ENCODE results near the gene RAPGEF5.

Gene RAPGEF5

DNA sequence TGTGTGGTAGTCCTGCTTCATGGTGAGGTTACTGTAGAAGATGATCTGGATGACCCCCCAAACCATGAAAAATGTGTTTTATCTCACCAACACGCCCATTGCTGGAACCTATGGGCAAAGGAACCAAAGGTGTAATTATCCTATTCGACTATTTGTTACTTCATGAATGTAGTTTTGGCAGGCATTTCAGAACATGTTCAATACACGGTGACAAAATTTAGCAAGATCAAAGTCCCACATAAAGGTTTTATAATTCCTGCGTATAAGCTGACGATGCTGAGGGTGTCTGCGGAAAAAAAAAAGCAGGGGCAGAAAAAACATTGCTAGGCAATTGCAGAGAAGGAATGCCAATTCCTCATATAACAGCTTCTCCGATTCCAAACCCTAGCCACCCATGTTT is 13.3 kb downstream of the RAPGEF5 start:
- TF ChIP-seq CTCF (conservative IDR thresholded peaks at IDR 0.05; ENCODE audit: control insufficient read depth, insufficient read depth, low read depth, low read length): no peak
- no peak for DNase-seq (ENCODE audit: low read depth)

DNA sequence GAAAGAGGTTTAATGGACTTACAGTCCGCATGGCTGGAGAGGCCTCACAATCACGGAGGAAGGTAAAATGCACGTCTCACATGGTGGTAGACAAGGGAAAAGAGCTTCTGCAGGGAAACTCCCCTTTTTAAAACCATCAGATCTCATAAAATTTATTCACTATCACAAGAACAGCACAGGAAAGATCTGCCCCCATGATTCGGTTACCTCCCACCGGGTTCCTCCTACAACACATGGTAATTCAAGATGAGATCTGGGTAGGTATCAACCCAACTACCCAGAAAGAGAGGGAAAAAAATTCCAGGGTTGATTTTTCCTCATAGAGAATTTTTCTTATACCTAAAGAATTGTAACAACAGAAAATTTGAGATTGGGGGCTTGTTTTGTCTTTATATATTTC is 13.9 kb downstream of the RAPGEF5 start:
- no peak overlapping the region for H3K4me3 ChIP-seq (ENCODE audit: control insufficient read depth, low read depth, low read length)
- TF ChIP-seq CTCF (conservative IDR thresholded peaks at IDR 0.05; ENCODE audit: control insufficient read depth, insufficient read depth, low read depth, low read length): no peak
- DNase-seq (ENCODE audit: low read depth): no peak

More for the DNA sequence above, 13.3 kb downstream of the RAPGEF5 start:
- H3K4me3 ChIP-seq (ENCODE audit: control insufficient read depth, low read depth, low read length): no peak overlapping the region

GRCh38 chr7:22339725-22340390 is 17.1 kb downstream of the RAPGEF5 start:
- DNase-seq (ENCODE audit: low read depth): no peak
- no peak for TF ChIP-seq CTCF (conservative IDR thresholded peaks at IDR 0.05; ENCODE audit: control insufficient read depth, insufficient read depth, low read depth, low read length)
- no peak overlapping the region for H3K4me3 ChIP-seq (ENCODE audit: control insufficient read depth, low read depth, low read length)

- no peak for TF ChIP-seq CTCF (conservative IDR thresholded peaks at IDR 0.05; ENCODE audit: control insufficient read depth, insufficient read depth, low read depth, low read length)
- DNase-seq (ENCODE audit: low read depth): no peak
- H3K4me3 ChIP-seq (ENCODE audit: control insufficient read depth, low read depth, low read length): no peak overlapping the region
Observed at GRCh38 chr7:22338877-22339276, 18.1 kb downstream of the RAPGEF5 start.

- no peak overlapping the region for H3K4me3 ChIP-seq (ENCODE audit: control insufficient read depth, low read depth, low read length)
- DNase-seq (ENCODE audit: low read depth): no peak
Observed at GRCh38 chr7:22338411-22338810, 18.5 kb downstream of the RAPGEF5 start.

DNA sequence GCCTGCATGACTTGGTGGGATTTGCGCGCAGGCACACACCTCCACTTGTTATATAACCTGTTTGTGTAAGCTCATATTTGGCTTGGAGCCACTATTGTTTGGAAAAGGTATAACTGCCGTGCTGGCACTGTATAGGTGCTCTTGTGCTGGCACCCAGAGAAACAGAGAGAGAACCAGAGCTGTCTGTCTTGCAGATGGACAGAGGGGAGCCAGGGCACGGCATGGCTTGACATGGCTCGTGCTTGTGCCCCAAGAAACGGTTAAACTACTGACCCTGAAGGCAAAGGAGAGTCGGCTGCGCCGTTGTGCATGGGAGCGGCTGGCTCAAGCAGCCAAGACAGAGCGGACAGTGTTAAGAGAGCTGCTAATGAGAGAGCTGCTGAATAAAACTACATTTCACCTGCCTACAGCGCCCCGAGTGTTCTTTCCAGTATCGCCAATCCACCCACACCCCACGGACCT is 23.2 kb downstream of the RAPGEF5 start:
- no peak for TF ChIP-seq CTCF (conservative IDR thresholded peaks at IDR 0.05; ENCODE audit: control insufficient read depth, insufficient read depth, low read depth, low read length)
- H3K4me3 ChIP-seq (ENCODE audit: control insufficient read depth, low read depth, low read length): no peak overlapping the region
- no peak for DNase-seq (ENCODE audit: low read depth)

More at GRCh38 chr7:22338411-22338810, 18.5 kb downstream of the RAPGEF5 start:
- TF ChIP-seq CTCF (conservative IDR thresholded peaks at IDR 0.05; ENCODE audit: control insufficient read depth, insufficient read depth, low read depth, low read length): no peak
